ENCODE results near the gene MAPKAP1. TPM values are rescaled to one million over a fixed set of nuclear protein-coding genes. Genes with fewer than 3 reads are reported as not detected.

Gene MAPKAP1
- total RNA-seq, 2 donors from 2014 or later = 75.3 to 91.6 TPM

DNA sequence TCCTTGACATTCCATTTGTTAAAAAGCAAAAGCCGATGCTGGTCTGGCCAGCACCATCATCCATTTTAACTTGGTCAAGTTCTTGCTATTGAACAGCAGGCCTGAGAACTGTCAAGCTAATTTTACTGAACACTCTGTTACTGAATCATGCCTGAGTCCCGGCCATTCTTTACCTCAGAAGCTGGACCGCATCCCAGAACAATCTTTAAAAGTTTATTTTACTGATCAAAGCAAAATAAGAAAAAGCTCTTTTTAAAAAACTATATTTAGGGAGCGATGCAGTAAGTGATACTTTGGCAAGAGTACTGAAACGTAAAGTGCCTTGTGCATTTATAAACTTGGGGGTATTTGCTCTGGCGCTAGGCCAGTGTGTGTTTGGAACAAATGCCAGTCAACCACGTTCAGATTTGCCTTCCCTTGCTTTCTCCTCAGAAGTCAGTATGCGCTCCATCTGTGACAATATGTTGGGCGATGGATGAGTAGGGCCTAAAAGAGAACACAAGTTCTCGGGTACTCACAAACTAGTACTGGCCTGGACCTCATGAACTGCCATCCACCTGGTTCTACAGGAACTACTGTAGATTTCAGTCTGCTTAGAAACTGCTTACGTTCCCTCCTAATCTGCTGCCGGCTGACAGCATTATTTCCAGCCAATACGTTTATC, 161.9 kb downstream of the MAPKAP1 start:
- Mint-ChIP-seq H3K4me3 (no peak overlapping the region), H3K27me3 (ENCODE audit: insufficient read depth) (no peaks in the 10 kb centered on the region), H3K9me3 (no peaks in the 10 kb centered on the region), H3K36me3 (ENCODE audit: low read depth) (peaks cover 13% of the 10 kb centered on the region), H3K27ac (no peak overlapping the region), H3K4me1 (peaks cover 21% of the 10 kb centered on the region)
- no peaks in the 10 kb centered on the region for H3K27me3 ChIP-seq (ENCODE audit: control insufficient read depth, insufficient read depth, low read length, poor library complexity, severe bottlenecking)
- DNase-seq = no peak
- H3K36me3 ChIP-seq (ENCODE audit: control insufficient read depth, insufficient read depth, low read length) = peaks cover 7% of the 10 kb centered on the region
- no peak overlapping the region for H3K9ac ChIP-seq (ENCODE audit: extremely low read depth, low read length, poor library complexity, severe bottlenecking)
- 96 to 97% methylated on average over 11 to 13 of the region's 13 CpGs for WGBS, 2 experiments (ENCODE audit: insufficient coverage in 1 of 2, insufficient read length in 1 of 2)
- H3K4me3 ChIP-seq (ENCODE audit: low read length) = no peak overlapping the region
- no peaks in the 10 kb centered on the region for H3K4me1 ChIP-seq (ENCODE audit: control insufficient read depth, insufficient read depth, low read length)
- H3K9me3 ChIP-seq (ENCODE audit: control insufficient read depth, low read length) = no peaks in the 10 kb centered on the region
- H3K27ac ChIP-seq (ENCODE audit: low read depth, low read length) = no peak overlapping the region
- TF ChIP-seq, protein P1, sequence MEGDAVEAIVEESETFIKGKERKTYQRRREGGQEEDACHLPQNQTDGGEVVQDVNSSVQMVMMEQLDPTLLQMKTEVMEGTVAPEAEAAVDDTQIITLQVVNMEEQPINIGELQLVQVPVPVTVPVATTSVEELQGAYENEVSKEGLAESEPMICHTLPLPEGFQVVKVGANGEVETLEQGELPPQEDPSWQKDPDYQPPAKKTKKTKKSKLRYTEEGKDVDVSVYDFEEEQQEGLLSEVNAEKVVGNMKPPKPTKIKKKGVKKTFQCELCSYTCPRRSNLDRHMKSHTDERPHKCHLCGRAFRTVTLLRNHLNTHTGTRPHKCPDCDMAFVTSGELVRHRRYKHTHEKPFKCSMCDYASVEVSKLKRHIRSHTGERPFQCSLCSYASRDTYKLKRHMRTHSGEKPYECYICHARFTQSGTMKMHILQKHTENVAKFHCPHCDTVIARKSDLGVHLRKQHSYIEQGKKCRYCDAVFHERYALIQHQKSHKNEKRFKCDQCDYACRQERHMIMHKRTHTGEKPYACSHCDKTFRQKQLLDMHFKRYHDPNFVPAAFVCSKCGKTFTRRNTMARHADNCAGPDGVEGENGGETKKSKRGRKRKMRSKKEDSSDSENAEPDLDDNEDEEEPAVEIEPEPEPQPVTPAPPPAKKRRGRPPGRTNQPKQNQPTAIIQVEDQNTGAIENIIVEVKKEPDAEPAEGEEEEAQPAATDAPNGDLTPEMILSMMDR (conservative IDR thresholded peaks at IDR 0.05) = no peak

DNA sequence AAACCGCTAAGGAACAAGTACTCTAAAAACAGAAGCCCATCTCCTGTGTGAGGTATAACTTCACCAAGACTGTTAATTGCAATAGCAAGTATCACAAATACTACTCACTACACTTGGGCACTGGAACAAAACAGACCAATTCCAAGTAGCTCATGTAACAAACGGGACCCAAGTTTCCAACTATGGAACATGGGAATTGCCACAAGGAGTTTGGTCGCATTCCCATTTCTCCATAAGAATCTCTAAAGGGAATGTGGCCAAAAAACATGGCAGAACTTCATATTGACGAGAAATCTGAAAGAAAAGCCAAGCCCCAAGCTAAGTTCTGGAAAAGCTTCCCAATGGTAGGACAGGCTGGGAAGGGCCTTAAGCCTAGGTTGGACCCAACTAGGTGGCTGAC, 162.5 kb downstream of the MAPKAP1 start:
- no peaks in the 10 kb centered on the region for H3K9me3 Mint-ChIP-seq
- H3K4me3 ChIP-seq (ENCODE audit: low read length) = no peak overlapping the region
- peaks cover 7% of the 10 kb centered on the region for H3K36me3 ChIP-seq (ENCODE audit: control insufficient read depth, insufficient read depth, low read length)
- DNase-seq = no peak
- no peak overlapping the region for H3K4me3 Mint-ChIP-seq
- H3K9ac ChIP-seq (ENCODE audit: extremely low read depth, low read length, poor library complexity, severe bottlenecking) = no peak overlapping the region
- no peak overlapping the region for H3K27ac ChIP-seq (ENCODE audit: low read depth, low read length)
- H3K9me3 ChIP-seq (ENCODE audit: control insufficient read depth, low read length) = no peaks in the 10 kb centered on the region
- no peaks in the 10 kb centered on the region for H3K27me3 Mint-ChIP-seq (ENCODE audit: insufficient read depth)
- peaks cover 13% of the 10 kb centered on the region for H3K36me3 Mint-ChIP-seq (ENCODE audit: low read depth)
- no peaks in the 10 kb centered on the region for H3K4me1 ChIP-seq (ENCODE audit: control insufficient read depth, insufficient read depth, low read length)
- H3K27ac Mint-ChIP-seq = no peak overlapping the region
- 92 to 97% methylated on average over 2 to 4 of the region's 4 CpGs for WGBS, 2 experiments (ENCODE audit: insufficient coverage in 1 of 2, insufficient read length in 1 of 2)
- H3K4me1 Mint-ChIP-seq = peaks cover 23% of the 10 kb centered on the region
- H3K27me3 ChIP-seq (ENCODE audit: control insufficient read depth, insufficient read depth, low read length, poor library complexity, severe bottlenecking) = no peaks in the 10 kb centered on the region
- TF ChIP-seq, protein P1 (conservative IDR thresholded peaks at IDR 0.05) = no peak

- Histone ChIP-seq H3K4me3 (ENCODE audit: low read length) (no peak overlapping the region), H3K9me3 (ENCODE audit: control insufficient read depth, low read length) (no peaks in the 10 kb centered on the region), H3K27ac (ENCODE audit: low read depth, low read length) (no peak overlapping the region), H3K27me3 (ENCODE audit: control insufficient read depth, insufficient read depth, low read length, poor library complexity, severe bottlenecking) (no peaks in the 10 kb centered on the region), H3K36me3 (ENCODE audit: control insufficient read depth, insufficient read depth, low read length) (peaks cover 12% of the 10 kb centered on the region), H3K4me1 (ENCODE audit: control insufficient read depth, insufficient read depth, low read length) (no peaks in the 10 kb centered on the region), H3K9ac (ENCODE audit: extremely low read depth, low read length, poor library complexity, severe bottlenecking) (no peak overlapping the region)
- Mint-ChIP-seq H3K4me1 (peaks cover 11% of the 10 kb centered on the region), H3K27ac (no peak overlapping the region), H3K27me3 (ENCODE audit: insufficient read depth) (no peaks in the 10 kb centered on the region), H3K4me3 (no peak overlapping the region), H3K36me3 (ENCODE audit: low read depth) (peaks cover 13% of the 10 kb centered on the region), H3K9me3 (no peaks in the 10 kb centered on the region)
- no peak for DNase-seq
- TF ChIP-seq, protein P1 (conservative IDR thresholded peaks at IDR 0.05) = no peak
- WGBS, 2 experiments (ENCODE audit: insufficient coverage in 1 of 2, insufficient read length in 1 of 2) = 92% methylated on average over 12 of the region's 12 CpGs
Observed at GRCh38 chr9:125541840-125542243, 165.2 kb downstream of the MAPKAP1 start.
